ENCODE measurements around the gene FOXP1.

DNA sequence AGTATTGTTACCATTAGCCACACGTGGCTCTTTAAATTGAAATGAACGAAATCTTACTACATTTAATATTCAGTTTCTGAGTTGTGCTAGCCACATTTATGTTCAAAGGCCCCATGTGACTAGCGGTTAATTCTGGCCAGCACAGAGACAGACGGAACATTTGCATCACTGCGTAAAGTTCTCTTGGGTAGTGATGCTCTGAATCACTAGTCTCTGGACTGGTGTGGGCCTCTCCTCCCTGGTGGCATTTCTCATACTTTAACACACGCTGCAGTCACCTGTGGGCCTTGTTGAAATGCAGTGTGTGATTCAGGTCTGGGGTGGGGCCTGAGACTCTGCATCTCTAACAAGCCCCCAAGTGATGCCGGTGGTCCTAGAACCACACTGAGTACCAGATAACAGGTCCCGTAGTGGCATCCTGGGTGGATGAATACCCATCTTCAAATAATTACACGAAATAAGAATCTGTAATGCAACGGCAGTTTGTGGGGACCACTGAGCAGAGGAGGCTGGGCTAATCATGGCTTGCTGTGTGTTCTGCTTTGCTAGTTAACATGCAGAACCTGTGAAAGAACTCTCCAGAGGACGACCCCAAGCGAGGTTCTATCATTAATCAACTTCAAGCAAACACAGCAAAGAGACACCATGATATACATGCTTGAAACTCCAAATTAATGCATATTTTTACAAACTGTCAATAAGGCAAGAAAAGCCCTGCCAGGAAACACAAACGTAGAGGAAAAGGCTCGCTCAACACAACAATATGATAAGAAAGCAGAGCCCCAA is 623.8 kb downstream of the FOXP1 start:
- TF ChIP-seq, protein P1, sequence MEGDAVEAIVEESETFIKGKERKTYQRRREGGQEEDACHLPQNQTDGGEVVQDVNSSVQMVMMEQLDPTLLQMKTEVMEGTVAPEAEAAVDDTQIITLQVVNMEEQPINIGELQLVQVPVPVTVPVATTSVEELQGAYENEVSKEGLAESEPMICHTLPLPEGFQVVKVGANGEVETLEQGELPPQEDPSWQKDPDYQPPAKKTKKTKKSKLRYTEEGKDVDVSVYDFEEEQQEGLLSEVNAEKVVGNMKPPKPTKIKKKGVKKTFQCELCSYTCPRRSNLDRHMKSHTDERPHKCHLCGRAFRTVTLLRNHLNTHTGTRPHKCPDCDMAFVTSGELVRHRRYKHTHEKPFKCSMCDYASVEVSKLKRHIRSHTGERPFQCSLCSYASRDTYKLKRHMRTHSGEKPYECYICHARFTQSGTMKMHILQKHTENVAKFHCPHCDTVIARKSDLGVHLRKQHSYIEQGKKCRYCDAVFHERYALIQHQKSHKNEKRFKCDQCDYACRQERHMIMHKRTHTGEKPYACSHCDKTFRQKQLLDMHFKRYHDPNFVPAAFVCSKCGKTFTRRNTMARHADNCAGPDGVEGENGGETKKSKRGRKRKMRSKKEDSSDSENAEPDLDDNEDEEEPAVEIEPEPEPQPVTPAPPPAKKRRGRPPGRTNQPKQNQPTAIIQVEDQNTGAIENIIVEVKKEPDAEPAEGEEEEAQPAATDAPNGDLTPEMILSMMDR (IDR thresholded peaks at IDR 0.05) = no peak
- no peak for TF ChIP-seq POLR2A (IDR thresholded peaks at IDR 0.05)
